Psoas muscle (tissue), 8 donors: ENCODE measurements around the gene ANXA2. TPM values are rescaled to one million over a fixed set of nuclear protein-coding genes. Genes with fewer than 3 reads are reported as not detected.

Experiments used
- ATAC-seq, 4 donors: fragments of 200-7000 bp; cut with Tn5 transposase; one replicate each; pipeline ENCODE4 v1.9.1; 2020; ENCODE audit warnings: moderate library complexity in 3 of 4, mild to moderate bottlenecking in 2 of 4
- DNase-seq, 2 donors: peaks; one replicate each; pipeline ENCODE4 v3.0.0-alpha.2; 2020
- H3K27ac ChIP-seq: fragments of 200-600 bp; one replicate; pipeline ENCODE4 v1.8.0; 2022
- H3K27me3 ChIP-seq, 3 donors: fragments of 200-600 bp in 1 of 3; one replicate each; pipeline versions ENCODE4 v1.6.1 to v1.8.0; 2013 to 2022; ENCODE audit warnings: low read length in 2 of 3, mild to moderate bottlenecking in 2 of 3, moderate library complexity in 1 of 3; ENCODE audit not compliant: insufficient read depth in 3 of 3
- H3K36me3 ChIP-seq, 2 donors: fragments of 200-600 bp in 1 of 2; one replicate each; pipeline versions ENCODE4 v1.6.1 to v1.8.0; 2013 to 2022; ENCODE audit warnings: low read depth in 1 of 2, mild to moderate bottlenecking in 1 of 2, moderate library complexity in 1 of 2; ENCODE audit not compliant: insufficient read depth in 1 of 2
- H3K4me1 ChIP-seq: fragments of 200-600 bp; one replicate; pipeline ENCODE4 v1.8.0; 2022
- H3K4me3 ChIP-seq: fragments of 200-600 bp; one replicate; pipeline ENCODE4 v1.8.0; 2022; ENCODE audit warnings: mild to moderate bottlenecking
- H3K9me3 ChIP-seq: fragments of 200-600 bp; one replicate; pipeline ENCODE4 v1.8.0; 2022
- whole genome bisulfite sequencing, 3 donors: extraction: QIAGEN DNeasy Blood & Tissue Kit; methylation state at CpG; one replicate each; pipeline versions ENCODE4 v1.1.6 to v1.1.7; 2013; 5-methylcytosine and 5-hydroxymethylcytosine counted together
- intact Hi-C, 2 donors: fragments of 100-400 bp; cut with DNase I; formaldehyde crosslinking; loops; one replicate each; pipeline versions ENCODE4 v1.11.0 to v1.14.2; 2022
- polyA plus RNA-seq, 3 donors: library from polyadenylated mRNA; stranded (reverse); fragments of 200-250 nt; gene quantifications; one replicate each; pipeline ENCODE4 v1.2.3, GENCODE V29; 2013
- total RNA-seq, 4 donors: library from RNA; stranded (reverse); fragmentation: NEBNext Ultra II Directional in 2 of 4; extraction: Animal tissue kit (Norgen Biotek cat#: 25700) in 2 of 4; gene quantifications; one replicate each; pipeline versions ENCODE4 v1.2.1 to v1.2.4, GENCODE V29; 2021 to 2023
- TF ChIP-seq, protein P1 (sequence below): fragments of 200-600 bp; IDR thresholded peaks from one replicate; pipeline ENCODE4 v1.8.0; 2022; ENCODE audit warnings: antibody characterized with exemption
- donor health status: healthy with polysubstance abuse.
- donor health status: DM: no; HTN: no; CAD: no; lungs with moderate emphysema.
- donor health status: Bipolar disorder and iron deficiency.
- donor health status: healthy.
- donor health status: DM: yes; HTN: yes; CAD: no.
- donor health status: DM: no; HTN: no; CAD: no.
- donor health status: DM: no; HTN: no; CAD: no.
- donor health status: DM: yes; HTN: yes; CAD: no.

Gene ANXA2
- total and polyA plus RNA-seq, 7 donors, result 140 to 2,117 (median 350) TPM

DNA sequence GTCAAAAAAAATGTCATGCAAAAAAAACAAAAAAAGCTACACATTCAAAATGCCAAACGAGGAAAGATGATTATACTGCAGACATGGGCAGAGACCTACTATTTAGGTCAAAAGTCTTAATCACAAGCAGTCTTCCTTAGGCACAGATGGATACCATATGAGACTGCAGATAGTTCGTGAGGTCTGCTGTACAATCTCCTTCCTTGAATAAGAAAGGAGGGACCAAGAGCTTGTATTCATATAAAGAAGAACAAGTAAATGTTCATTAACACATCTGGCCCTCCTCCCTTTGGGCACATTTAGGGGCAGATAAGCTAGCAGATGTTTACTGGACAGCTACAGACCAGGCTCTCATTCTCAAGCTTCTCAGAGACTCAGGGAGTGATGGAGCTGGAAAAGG is 45.3 kb downstream of the ANXA2 start:
- intact Hi-C loops, result loop anchor here in 1 of 2 donors (5.0 kb wide), 1 partner anchor 105 kb away; no protein-coding TSS in a partner anchor
- Histone ChIP-seq H3K4me1 (no peaks in the 10 kb centered on the region), H3K36me3 (peaks cover 40 to 96% of the 10 kb centered on the region in 2 donors), H3K27me3 (no peaks in the 10 kb centered on the region), H3K27ac (no peak overlapping the region), H3K4me3 (no peak overlapping the region), H3K9me3 (no peaks in the 10 kb centered on the region)
- no peak for ATAC-seq
- DNase-seq, result no peak
- TF ChIP-seq, protein P1, sequence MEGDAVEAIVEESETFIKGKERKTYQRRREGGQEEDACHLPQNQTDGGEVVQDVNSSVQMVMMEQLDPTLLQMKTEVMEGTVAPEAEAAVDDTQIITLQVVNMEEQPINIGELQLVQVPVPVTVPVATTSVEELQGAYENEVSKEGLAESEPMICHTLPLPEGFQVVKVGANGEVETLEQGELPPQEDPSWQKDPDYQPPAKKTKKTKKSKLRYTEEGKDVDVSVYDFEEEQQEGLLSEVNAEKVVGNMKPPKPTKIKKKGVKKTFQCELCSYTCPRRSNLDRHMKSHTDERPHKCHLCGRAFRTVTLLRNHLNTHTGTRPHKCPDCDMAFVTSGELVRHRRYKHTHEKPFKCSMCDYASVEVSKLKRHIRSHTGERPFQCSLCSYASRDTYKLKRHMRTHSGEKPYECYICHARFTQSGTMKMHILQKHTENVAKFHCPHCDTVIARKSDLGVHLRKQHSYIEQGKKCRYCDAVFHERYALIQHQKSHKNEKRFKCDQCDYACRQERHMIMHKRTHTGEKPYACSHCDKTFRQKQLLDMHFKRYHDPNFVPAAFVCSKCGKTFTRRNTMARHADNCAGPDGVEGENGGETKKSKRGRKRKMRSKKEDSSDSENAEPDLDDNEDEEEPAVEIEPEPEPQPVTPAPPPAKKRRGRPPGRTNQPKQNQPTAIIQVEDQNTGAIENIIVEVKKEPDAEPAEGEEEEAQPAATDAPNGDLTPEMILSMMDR, result no peak
- 82 to 88% (median 83%) methylated on average over 2 of the region's 2 CpGs for WGBS, 3 donors

DNA sequence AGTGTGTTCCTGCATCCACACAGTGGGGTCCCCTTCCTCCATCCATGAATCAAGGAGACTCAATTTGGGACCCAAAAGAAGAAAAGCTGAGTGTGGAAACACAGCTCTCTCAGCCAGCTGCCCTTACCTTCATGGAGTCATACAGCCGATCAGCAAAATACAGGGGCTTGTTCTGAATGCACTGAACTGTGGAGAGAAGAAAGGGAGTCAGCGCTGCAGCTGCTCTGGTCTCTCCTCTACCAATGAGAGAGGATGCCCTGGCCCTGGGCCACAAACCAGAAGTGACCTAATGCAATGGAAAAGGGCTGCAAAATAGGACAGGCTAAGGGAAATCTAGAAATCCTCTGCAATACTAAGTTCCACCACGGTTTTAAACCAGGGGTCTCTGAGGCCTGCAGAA is 46.7 kb downstream of the ANXA2 start:
- intact Hi-C loops, result loop anchor here in 1 of 2 donors (5.0 kb wide), 1 partner anchor 106 kb away; no protein-coding TSS in a partner anchor
- TF ChIP-seq, protein P1, result no peak
- peaks cover 37 to 96% of the 10 kb centered on the region in 2 donors for H3K36me3 ChIP-seq
- H3K9me3 ChIP-seq, result no peaks in the 10 kb centered on the region
- WGBS, 3 donors, result 57 to 66% (median 62%) methylated on average over 3 of the region's 3 CpGs
- H3K27ac ChIP-seq, result no peak overlapping the region
- no peaks in the 10 kb centered on the region for H3K4me1 ChIP-seq
- H3K27me3 ChIP-seq, result no peaks in the 10 kb centered on the region
- DNase-seq (no peak), ATAC-seq (peak; percentile 20 to 29 (median 23))
- H3K4me3 ChIP-seq, result no peak overlapping the region

DNA sequence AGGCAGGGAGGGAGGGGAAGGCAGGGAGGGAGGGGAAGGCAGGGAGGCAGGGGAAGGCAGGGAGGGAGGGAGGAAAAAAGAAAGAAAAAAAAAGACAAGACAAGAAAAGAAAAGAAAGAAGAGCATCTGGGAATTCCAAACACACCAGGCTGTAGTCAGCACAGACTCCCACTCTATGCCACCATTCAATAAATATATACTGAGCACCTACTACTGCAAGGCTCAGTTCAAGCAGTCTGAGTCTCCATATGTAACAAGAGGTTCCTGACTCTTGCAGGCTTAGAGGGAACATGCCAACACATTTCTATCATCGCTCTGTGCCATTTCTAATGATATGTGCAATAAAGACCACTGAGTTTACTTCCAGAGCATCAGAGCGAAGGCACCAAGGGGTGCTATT is 47.7 kb downstream of the ANXA2 start:
- Histone ChIP-seq H3K27ac (no peak overlapping the region), H3K36me3 (peaks cover 28 to 96% of the 10 kb centered on the region in 2 donors), H3K4me3 (no peak overlapping the region), H3K27me3 (no peaks in the 10 kb centered on the region), H3K9me3 (no peaks in the 10 kb centered on the region), H3K4me1 (no peaks in the 10 kb centered on the region)
- intact Hi-C loops, result loop anchor here in 1 of 2 donors (5.0 kb wide), 1 partner anchor 107 kb away; no protein-coding TSS in a partner anchor
- DNase-seq (no peak), ATAC-seq (no peak)
- TF ChIP-seq, protein P1, result no peak
- whole genome bisulfite sequencing, 3 donors, result 96 to 98% (median 98%) methylated on average over 2 of the region's 2 CpGs

DNA sequence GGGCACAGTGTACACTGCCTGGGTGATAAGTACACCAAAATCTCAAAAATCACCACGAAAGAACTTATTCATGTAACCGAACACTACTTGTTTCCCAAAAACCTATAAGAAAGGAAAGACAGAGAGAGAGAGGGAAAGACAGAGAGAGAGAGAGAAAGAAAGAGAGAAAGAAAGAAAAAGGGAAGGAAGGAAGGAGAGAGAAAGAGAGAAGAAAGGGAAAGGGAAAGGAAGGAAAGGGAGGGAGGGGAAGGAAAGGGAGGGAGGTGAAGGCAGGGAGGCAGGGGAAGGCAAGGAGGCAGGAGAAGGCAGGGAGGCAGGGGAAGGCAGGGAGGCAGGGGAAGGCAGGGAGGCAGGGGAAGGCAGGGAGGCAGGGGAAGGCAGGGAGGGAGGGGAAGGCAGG is 48.2 kb downstream of the ANXA2 start:
- ATAC-seq, result no peak
- TF ChIP-seq, protein P1, result no peak
- Histone ChIP-seq H3K36me3 (peaks cover 23 to 95% of the 10 kb centered on the region in 2 donors), H3K4me3 (no peak overlapping the region), H3K27me3 (no peaks in the 10 kb centered on the region), H3K27ac (no peak overlapping the region), H3K4me1 (no peaks in the 10 kb centered on the region), H3K9me3 (no peaks in the 10 kb centered on the region)
- no peak for DNase-seq
- intact Hi-C loops, result no loop called here
- 93 to 97% (median 94%) methylated on average over 2 of the region's 2 CpGs for WGBS, 3 donors

DNA sequence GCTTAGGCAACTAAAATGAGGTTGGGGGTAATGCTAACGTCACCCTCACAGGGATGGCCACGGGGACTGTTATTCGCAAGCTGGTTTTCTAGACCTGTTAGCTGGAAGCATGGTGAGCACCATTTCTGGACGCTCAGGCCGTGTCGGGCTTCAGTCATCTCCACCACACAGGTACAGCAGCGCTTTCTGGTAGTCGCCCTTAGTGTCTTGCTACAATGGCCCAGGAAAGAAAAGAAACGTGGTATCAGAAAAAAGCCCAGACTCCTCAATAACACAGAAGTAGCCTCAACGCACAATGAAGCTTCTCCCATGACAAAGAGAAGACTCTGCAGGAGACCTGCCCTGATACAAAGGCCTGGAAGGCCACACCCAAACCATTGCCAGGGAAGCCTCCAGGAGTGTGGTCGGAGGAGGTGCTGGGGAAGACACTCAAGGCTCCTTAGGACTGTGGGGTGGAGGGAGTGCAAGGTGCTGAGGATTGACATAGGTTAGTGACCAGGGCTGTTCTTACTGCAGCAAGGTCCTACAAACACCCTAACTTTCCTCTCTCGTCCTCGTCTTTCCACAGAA is 50.2 kb downstream of the ANXA2 start:
- intact Hi-C loops, result no loop called here
- TF ChIP-seq, protein P1, result no peak
- peaks cover 19 to 75% of the 10 kb centered on the region in 2 donors for H3K36me3 ChIP-seq
- no peak overlapping the region for H3K27ac ChIP-seq
- WGBS, 3 donors, result 91 to 95% (median 95%) methylated on average over 13 of the region's 13 CpGs
- H3K4me1 ChIP-seq, result no peaks in the 10 kb centered on the region
- H3K27me3 ChIP-seq, result no peaks in the 10 kb centered on the region
- no peak overlapping the region for H3K4me3 ChIP-seq
- ATAC-seq, result no peak
- H3K9me3 ChIP-seq, result no peaks in the 10 kb centered on the region
- DNase-seq, result no peak
